Right atrium auricular region (tissue), 2 donors: ENCODE measurements around the gene FXYD6. TPM values are rescaled to one million over a fixed set of nuclear protein-coding genes. Genes with fewer than 3 reads are reported as not detected.

Experiments used
- DNase-seq: peaks from one replicate; pipeline ENCODE4 v3.0.0-alpha.2; 2019; ENCODE audit warnings: low spot score
- H3K27ac ChIP-seq, 2 donors: fragments of 200-600 bp; sonication (generic); 1 replicate in 1 of 2; 2 replicates in 1 of 2; pipeline ENCODE4 v1.5.1; 2016 to 2019
- H3K27me3 ChIP-seq, 2 donors: fragments of 200-600 bp; sonication (generic); one replicate each; pipeline versions ENCODE4 v1.5.1 to v1.6.0; 2017 to 2019
- H3K36me3 ChIP-seq: fragments of 200-600 bp; sonication (generic); one replicate; pipeline ENCODE4 v1.5.1; 2016
- H3K4me1 ChIP-seq, 2 donors: fragments of 200-600 bp; sonication (generic); one replicate each; pipeline versions ENCODE4 v1.5.1 to v1.6.0; 2017 to 2019
- H3K4me3 ChIP-seq, 2 donors: fragments of 200-600 bp; sonication (generic); 1 replicate in 1 of 2; 2 replicates in 1 of 2; pipeline ENCODE4 v1.5.1; 2017 to 2019; ENCODE audit warnings: mild to moderate bottlenecking in 1 of 2, moderate library complexity in 1 of 2
- H3K9me3 ChIP-seq, 2 donors: fragments of 200-600 bp; sonication (generic); one replicate each; pipeline ENCODE4 v1.5.1; 2019
- total RNA-seq, 2 donors: library from RNA; depleted of rRNA; stranded (reverse); fragments of >200 nt; gene quantifications; one replicate each; pipeline ENCODE4 v1.1.0, GENCODE V29; 2016
- TF ChIP-seq, protein P1 (sequence below), 2 donors: fragments of 200-600 bp; sonication (generic); IDR thresholded peaks; one replicate each; pipeline ENCODE4 v1.5.1; 2019; ENCODE audit warnings: antibody characterized with exemption in 2 of 2

FXYD6 gene
- total RNA-seq, 2 donors from 2014 or later, result 28.6 to 42.6 TPM

DNA sequence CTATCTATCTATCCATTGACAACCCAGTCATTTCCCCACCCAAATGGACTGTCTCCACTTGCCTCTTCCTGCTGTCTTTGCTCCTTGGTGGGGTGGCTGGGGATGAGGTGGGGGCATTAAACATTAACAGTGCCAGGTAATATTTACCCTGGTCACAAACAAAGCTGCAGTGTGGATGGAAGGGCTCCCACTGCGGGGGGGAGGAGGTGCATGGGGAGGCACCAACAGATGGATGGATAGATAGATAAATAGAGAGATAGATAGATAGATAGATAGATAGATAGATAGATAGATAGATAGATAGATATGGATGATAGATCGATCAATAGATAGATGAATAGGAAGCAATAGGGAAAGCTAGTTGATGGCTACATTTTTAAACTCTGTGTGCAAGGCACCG, 49.6 kb downstream of the FXYD6 start:
- no peak for DNase-seq
- H3K4me3 ChIP-seq, result no peak overlapping the region
- no peaks in the 10 kb centered on the region for H3K27me3 ChIP-seq
- H3K4me1 ChIP-seq, result peaks cover 0 to 53% of the 10 kb centered on the region in 2 donors
- H3K36me3 ChIP-seq, result no peaks in the 10 kb centered on the region
- H3K27ac ChIP-seq, result no peak overlapping the region
- TF ChIP-seq, protein P1, sequence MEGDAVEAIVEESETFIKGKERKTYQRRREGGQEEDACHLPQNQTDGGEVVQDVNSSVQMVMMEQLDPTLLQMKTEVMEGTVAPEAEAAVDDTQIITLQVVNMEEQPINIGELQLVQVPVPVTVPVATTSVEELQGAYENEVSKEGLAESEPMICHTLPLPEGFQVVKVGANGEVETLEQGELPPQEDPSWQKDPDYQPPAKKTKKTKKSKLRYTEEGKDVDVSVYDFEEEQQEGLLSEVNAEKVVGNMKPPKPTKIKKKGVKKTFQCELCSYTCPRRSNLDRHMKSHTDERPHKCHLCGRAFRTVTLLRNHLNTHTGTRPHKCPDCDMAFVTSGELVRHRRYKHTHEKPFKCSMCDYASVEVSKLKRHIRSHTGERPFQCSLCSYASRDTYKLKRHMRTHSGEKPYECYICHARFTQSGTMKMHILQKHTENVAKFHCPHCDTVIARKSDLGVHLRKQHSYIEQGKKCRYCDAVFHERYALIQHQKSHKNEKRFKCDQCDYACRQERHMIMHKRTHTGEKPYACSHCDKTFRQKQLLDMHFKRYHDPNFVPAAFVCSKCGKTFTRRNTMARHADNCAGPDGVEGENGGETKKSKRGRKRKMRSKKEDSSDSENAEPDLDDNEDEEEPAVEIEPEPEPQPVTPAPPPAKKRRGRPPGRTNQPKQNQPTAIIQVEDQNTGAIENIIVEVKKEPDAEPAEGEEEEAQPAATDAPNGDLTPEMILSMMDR (IDR thresholded peaks at IDR 0.05), result no peak
- H3K9me3 ChIP-seq, result no peaks in the 10 kb centered on the region

DNA sequence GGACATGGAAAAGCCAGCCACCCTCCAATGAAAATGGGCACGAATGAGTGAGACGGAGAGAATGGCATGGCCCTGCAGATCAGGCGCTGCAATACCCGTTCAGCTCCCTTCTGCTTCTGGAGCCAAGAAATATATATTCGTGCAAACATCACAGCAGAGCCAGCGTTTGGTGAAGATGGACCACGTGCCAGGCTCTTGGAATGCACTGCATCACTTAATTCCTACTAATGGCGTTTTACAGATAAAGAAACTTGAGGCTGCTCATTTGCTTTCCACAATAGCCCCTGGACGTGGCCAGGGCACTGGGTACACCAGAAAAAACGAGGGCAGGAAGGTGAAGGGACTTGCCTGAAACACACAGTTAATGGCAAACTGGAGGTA, 50.3 kb downstream of the FXYD6 start:
- H3K36me3 ChIP-seq, result no peaks in the 10 kb centered on the region
- peaks cover 0 to 53% of the 10 kb centered on the region in 2 donors for H3K4me1 ChIP-seq
- H3K27ac ChIP-seq, result no peak overlapping the region
- H3K27me3 ChIP-seq, result no peaks in the 10 kb centered on the region
- TF ChIP-seq, protein P1 (IDR thresholded peaks at IDR 0.05), result no peak
- no peaks in the 10 kb centered on the region for H3K9me3 ChIP-seq
- DNase-seq, result no peak
- H3K4me3 ChIP-seq, result no peak overlapping the region

- Histone ChIP-seq H3K4me3 (no peak overlapping the region), H3K9me3 (no peaks in the 10 kb centered on the region), H3K36me3 (no peaks in the 10 kb centered on the region), H3K27me3 (no peaks in the 10 kb centered on the region), H3K4me1 (peaks cover 0 to 50% of the 10 kb centered on the region in 2 donors), H3K27ac (peak overlapping the region; percentile 10 to 73)
- TF ChIP-seq, protein P1 (IDR thresholded peaks at IDR 0.05), result no peak
- DNase-seq, result no peak
Measured at GRCh38 chr11:117825538-117826189, 50.8 kb downstream of the FXYD6 start.

DNA sequence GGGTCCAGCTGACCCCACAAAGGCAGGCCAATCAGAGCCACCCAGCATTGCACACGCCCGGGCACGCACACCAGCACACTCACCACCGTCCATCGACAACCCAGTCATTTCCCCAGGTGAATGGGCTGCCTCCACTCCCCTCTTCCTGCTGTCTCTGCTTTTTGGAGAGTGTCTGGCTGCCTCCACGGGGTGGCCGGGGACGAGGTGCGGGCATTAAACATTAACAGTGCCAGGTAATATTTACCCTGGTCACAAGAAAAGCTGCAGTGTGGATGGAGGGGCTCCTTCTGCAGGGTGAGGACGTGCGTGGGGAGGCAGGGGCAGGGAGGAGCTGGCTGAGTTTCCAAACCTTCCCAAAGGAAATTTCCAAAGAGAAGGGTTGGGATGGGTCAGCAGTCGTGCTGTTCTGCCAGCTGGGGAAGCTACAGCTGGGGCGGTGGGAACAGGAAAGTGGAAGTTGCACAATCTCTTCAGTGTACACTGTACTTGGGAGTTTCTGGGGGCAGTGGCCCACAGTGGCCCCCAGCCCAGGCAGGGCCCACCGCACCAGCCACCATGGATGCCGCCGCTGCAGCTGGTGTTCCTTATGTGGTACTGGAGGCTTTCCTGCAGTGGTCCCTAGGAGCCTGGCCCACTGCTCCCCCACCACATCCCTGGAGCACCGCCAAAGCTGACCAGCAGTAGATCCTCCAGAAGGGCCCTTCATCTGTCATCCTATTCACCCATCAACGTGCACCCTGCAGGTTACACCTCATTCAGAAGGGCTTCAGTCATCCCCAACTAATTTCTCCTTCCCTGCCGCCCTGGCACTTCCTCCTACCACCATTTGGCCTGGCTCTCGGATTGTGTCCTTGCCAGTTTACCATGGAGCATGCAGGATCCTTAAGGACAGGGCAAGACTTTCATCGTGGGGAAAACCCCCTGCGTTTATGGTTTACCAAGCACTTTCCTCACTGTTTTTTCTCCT, 51.6 kb downstream of the FXYD6 start, which contains the start of gene FXYD2:
Gene FXYD2 (minus strand): TSS at position 174 of the 967 bp plus-strand sequence. CDS start 66 bp downstream, at position 108.
- Histone ChIP-seq H3K36me3 (no peaks in the 10 kb centered on the region), H3K27ac (peak within 1 kb of the TSS; percentile 73 to 78), H3K4me1 (peaks cover 0 to 50% of the 10 kb centered on the region in 2 donors), H3K9me3 (no peaks in the 10 kb centered on the region), H3K4me3 (no peak within 1 kb of the TSS), H3K27me3 (no peaks in the 10 kb centered on the region)
- peak; percentile 79 for DNase-seq
- TF ChIP-seq, protein P1 (IDR thresholded peaks at IDR 0.05), result no peak

DNA sequence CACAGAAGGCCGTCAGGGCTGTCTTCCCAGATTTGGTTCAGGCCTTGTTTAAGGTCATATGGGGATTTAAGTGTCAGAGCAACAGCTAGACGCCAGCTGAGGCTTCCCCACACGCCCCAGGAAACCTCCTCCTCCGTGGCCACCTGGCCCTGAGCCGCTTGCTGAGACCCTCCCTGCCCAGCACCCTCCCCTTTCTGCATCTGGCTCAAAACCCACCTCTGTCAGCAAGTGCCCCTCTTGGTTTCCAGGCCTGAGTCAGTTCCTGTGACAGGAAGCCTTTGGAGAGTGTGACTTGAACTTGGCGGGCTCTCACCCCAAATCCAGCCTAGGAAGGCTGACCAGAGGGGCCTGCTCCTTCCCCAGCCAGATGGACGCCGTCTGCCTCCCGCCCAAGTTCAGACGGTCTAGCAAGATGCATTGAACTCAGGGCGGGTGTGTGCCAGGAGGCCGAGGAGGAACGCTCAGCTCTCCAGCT, 52.5 kb downstream of the FXYD6 start:
- peak; percentile 82 for DNase-seq
- H3K36me3 ChIP-seq, result no peaks in the 10 kb centered on the region
- no peaks in the 10 kb centered on the region for H3K9me3 ChIP-seq
- H3K4me1 ChIP-seq, result peaks cover 0 to 46% of the 10 kb centered on the region in 2 donors
- H3K27ac ChIP-seq, result peak overlapping the region; percentile 73 to 78
- TF ChIP-seq, protein P1 (IDR thresholded peaks at IDR 0.05), result no peak
- H3K27me3 ChIP-seq, result no peaks in the 10 kb centered on the region
- no peak overlapping the region for H3K4me3 ChIP-seq
